Measurements from ENCODE around the gene MED10.

DNA sequence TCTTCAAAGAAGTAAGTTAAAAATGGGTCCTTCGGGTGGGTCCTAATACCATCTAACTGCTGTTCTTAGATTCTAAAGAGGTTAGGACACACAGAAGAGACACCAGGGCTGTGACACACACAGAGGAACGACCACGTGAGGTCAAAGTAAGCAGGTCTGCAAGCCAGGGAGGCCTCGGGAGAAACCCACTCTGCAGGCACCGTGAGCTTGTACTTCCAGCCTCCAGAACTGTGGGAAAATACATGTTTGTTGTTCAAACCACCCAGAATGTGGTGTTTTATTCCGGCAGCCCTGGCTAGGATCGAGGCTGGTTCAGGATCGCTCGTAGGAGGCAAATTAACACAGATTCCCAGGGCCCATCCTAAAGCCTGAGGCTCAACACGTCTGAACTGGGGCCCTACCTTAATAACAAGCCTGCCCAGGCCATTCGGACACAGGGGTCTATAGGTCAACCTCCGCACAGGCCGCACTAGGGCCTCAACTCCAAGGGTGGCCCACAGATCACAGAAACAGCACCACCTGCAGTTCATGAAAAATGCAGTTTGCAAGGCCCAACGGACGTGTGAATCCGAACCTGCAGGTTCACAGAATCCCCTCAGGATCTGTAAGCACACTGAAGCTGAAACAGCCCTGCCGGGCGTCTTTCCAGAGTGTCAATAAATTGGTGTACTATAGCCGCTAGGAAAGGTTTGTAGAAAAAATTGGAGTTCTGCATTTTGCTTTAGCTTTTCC lies 7.1 kb downstream of the MED10 start:
- TF ChIP-seq, protein P1, sequence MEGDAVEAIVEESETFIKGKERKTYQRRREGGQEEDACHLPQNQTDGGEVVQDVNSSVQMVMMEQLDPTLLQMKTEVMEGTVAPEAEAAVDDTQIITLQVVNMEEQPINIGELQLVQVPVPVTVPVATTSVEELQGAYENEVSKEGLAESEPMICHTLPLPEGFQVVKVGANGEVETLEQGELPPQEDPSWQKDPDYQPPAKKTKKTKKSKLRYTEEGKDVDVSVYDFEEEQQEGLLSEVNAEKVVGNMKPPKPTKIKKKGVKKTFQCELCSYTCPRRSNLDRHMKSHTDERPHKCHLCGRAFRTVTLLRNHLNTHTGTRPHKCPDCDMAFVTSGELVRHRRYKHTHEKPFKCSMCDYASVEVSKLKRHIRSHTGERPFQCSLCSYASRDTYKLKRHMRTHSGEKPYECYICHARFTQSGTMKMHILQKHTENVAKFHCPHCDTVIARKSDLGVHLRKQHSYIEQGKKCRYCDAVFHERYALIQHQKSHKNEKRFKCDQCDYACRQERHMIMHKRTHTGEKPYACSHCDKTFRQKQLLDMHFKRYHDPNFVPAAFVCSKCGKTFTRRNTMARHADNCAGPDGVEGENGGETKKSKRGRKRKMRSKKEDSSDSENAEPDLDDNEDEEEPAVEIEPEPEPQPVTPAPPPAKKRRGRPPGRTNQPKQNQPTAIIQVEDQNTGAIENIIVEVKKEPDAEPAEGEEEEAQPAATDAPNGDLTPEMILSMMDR (IDR thresholded peaks at IDR 0.05) = no peak
- TF ChIP-seq POLR2A (IDR thresholded peaks at IDR 0.05) (no peak), POLR2AphosphoS5 (IDR thresholded peaks at IDR 0.05) (no peak), EP300 (IDR thresholded peaks at IDR 0.05) (no peak)
